HL-60 (cell line): Measurements from ENCODE around the gene ZIC4.

Experiments used
- DNase-seq, 2 experiments: peaks; one replicate each; pipeline ENCODE4 v3.0.0-alpha.2; 2010 to 2020; ENCODE audit warnings: low read depth in 1 of 2, low spot score in 1 of 2
- H3K27ac ChIP-seq: fragments of 250-450 bp; sonication (Bioruptor Pico); replicated peaks from 2 replicates; pipeline ENCODE4 v1.5.1; 2020; ENCODE audit warnings: mild to moderate bottlenecking, moderate library complexity
- H3K27me3 ChIP-seq: fragments of 250-450 bp; sonication (Bioruptor Pico); 2 replicates; pipeline ENCODE4 v1.5.1; 2021; ENCODE audit warnings: mild to moderate bottlenecking, moderate library complexity; ENCODE audit not compliant: insufficient read depth, poor library complexity, severe bottlenecking
- H3K4me3 ChIP-seq: replicated peaks from 2 replicates; pipeline ENCODE4 v1.5.1; 2011; ENCODE audit warnings: mild to moderate bottlenecking, control low read depth, low read length; ENCODE audit not compliant: insufficient read depth
- POLR2AphosphoS5 ChIP-seq: IDR thresholded peaks from 2 replicates; pipeline ENCODE4 v1.6.1; 2012; ENCODE audit warnings: low read depth
- SPI1 ChIP-seq: IDR thresholded peaks from 2 replicates; pipeline ENCODE4 v1.6.1; 2012; ENCODE audit warnings: low read depth, mild to moderate bottlenecking, borderline replicate concordance
- TF ChIP-seq, protein P1 (sequence below): IDR thresholded peaks from one replicate; pipeline ENCODE4 v1.5.1; 2011; ENCODE audit warnings: low read length, control low read depth, inconsistent platforms; ENCODE audit not compliant: insufficient read depth
- TF ChIP-seq, protein P2 (sequence below): IDR thresholded peaks from 2 replicates; pipeline ENCODE4 v1.6.1; 2012; ENCODE audit warnings: low read depth; ENCODE audit not compliant: insufficient replicate concordance

The ZIC4 gene

GRCh38 chr3:147343926-147344325 is 62.4 kb downstream of the ZIC4 start:
- Histone ChIP-seq H3K27me3 (no peaks in the 10 kb centered on the region), H3K27ac (no peak overlapping the region), H3K4me3 (no peak overlapping the region)
- TF ChIP-seq, protein P1, sequence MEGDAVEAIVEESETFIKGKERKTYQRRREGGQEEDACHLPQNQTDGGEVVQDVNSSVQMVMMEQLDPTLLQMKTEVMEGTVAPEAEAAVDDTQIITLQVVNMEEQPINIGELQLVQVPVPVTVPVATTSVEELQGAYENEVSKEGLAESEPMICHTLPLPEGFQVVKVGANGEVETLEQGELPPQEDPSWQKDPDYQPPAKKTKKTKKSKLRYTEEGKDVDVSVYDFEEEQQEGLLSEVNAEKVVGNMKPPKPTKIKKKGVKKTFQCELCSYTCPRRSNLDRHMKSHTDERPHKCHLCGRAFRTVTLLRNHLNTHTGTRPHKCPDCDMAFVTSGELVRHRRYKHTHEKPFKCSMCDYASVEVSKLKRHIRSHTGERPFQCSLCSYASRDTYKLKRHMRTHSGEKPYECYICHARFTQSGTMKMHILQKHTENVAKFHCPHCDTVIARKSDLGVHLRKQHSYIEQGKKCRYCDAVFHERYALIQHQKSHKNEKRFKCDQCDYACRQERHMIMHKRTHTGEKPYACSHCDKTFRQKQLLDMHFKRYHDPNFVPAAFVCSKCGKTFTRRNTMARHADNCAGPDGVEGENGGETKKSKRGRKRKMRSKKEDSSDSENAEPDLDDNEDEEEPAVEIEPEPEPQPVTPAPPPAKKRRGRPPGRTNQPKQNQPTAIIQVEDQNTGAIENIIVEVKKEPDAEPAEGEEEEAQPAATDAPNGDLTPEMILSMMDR, result no peak
- TF ChIP-seq SPI1 (no peak), POLR2AphosphoS5 (no peak)
- DNase-seq, result no peak

GRCh38 chr3:147341727-147342126 is 64.6 kb downstream of the ZIC4 start:
- DNase-seq, result no peak
- no peak overlapping the region for H3K27ac ChIP-seq
- no peak overlapping the region for H3K4me3 ChIP-seq
- no peaks in the 10 kb centered on the region for H3K27me3 ChIP-seq
- no peak for TF ChIP-seq POLR2AphosphoS5

GRCh38 chr3:147336543-147337278 is 69.6 kb downstream of the ZIC4 start:
- Histone ChIP-seq H3K4me3 (no peak overlapping the region), H3K27ac (no peak overlapping the region), H3K27me3 (no peaks in the 10 kb centered on the region)
- no peak for TF ChIP-seq SPI1
- TF ChIP-seq, protein P1, result no peak
- TF ChIP-seq, protein P2, sequence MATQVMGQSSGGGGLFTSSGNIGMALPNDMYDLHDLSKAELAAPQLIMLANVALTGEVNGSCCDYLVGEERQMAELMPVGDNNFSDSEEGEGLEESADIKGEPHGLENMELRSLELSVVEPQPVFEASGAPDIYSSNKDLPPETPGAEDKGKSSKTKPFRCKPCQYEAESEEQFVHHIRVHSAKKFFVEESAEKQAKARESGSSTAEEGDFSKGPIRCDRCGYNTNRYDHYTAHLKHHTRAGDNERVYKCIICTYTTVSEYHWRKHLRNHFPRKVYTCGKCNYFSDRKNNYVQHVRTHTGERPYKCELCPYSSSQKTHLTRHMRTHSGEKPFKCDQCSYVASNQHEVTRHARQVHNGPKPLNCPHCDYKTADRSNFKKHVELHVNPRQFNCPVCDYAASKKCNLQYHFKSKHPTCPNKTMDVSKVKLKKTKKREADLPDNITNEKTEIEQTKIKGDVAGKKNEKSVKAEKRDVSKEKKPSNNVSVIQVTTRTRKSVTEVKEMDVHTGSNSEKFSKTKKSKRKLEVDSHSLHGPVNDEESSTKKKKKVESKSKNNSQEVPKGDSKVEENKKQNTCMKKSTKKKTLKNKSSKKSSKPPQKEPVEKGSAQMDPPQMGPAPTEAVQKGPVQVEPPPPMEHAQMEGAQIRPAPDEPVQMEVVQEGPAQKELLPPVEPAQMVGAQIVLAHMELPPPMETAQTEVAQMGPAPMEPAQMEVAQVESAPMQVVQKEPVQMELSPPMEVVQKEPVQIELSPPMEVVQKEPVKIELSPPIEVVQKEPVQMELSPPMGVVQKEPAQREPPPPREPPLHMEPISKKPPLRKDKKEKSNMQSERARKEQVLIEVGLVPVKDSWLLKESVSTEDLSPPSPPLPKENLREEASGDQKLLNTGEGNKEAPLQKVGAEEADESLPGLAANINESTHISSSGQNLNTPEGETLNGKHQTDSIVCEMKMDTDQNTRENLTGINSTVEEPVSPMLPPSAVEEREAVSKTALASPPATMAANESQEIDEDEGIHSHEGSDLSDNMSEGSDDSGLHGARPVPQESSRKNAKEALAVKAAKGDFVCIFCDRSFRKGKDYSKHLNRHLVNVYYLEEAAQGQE, result no peak
- no peak for DNase-seq
